HEK293 (cell line): ENCODE data around the gene GPHN.

Experiments used
- CTCF ChIA-PET: fragments of 350-600 bp; formaldehyde crosslinking; extraction: SDS; loops from one replicate; lab custom pipeline; 2021; ENCODE audit warnings: antibody characterized with exemption; lab: Yijun Ruan, JAX
- POLR2A ChIA-PET: fragments of 300-600 bp; formaldehyde crosslinking; extraction: SDS; loops from one replicate; lab custom pipeline; 2020; ENCODE audit warnings: antibody characterized with exemption, inconsistent platforms; lab: Yijun Ruan, JAX
- H3K27ac ChIP-seq: fragments of 200-500 bp; sonication (Bioruptor generic); 2 replicates; pipeline ENCODE4 v1.5.1; 2014; ENCODE audit warnings: low read depth, low read length, control low read depth, inconsistent platforms; ENCODE audit errors: extremely low read depth
- H3K36me3 ChIP-seq, 2 experiments: fragments of 200-500 bp in 1 of 2; sonication (Bioruptor generic) in 1 of 2; 1 replicate in 1 of 2; 2 replicates in 1 of 2; pipeline ENCODE4 v1.5.1; 2014 to 2017; ENCODE audit warnings: inconsistent platforms in 2 of 2, low read length in 2 of 2; ENCODE audit not compliant: control insufficient read depth in 2 of 2, insufficient read depth in 1 of 2
- H3K4me1 ChIP-seq: fragments of 200-500 bp; sonication (Bioruptor generic); 2 replicates; pipeline ENCODE4 v1.5.1; 2014; ENCODE audit warnings: mild to moderate bottlenecking, low read length, inconsistent platforms; ENCODE audit not compliant: control insufficient read depth, insufficient read depth
- H3K4me3 ChIP-seq: 2 replicates; pipeline ENCODE4 v1.5.1; 2011; ENCODE audit warnings: low read depth, mild to moderate bottlenecking, control low read depth, low read length, moderate library complexity
- H3K9me3 ChIP-seq: fragments of 200-500 bp; sonication (Bioruptor generic); 2 replicates; pipeline ENCODE4 v1.5.1; 2014; ENCODE audit warnings: low read depth, low read length, inconsistent platforms; ENCODE audit not compliant: control insufficient read depth, insufficient read depth
- GFI1B ChIP-seq: fragments of 450-650 bp; formaldehyde crosslinking; IDR thresholded peaks from 2 replicates; pipeline ENCODE4 v1.5.1; 2016; ENCODE audit warnings: missing biosample characterization, missing genetic modification characterization
- IKZF3 ChIP-seq: fragments of 450-650 bp; IDR thresholded peaks from 2 replicates; pipeline ENCODE4 v1.5.0; 2018; ENCODE audit warnings: missing biosample characterization, mild to moderate bottlenecking, missing genetic modification characterization, moderate library complexity
- KLF9 ChIP-seq: fragments of 450-650 bp; formaldehyde crosslinking; IDR thresholded peaks from 2 replicates; pipeline ENCODE4 v1.5.1; 2016; ENCODE audit warnings: missing biosample characterization, missing genetic modification characterization, low read depth
- MEIS1 ChIP-seq: sonication (generic); formaldehyde crosslinking; IDR thresholded peaks from 2 replicates; pipeline ENCODE4 v1.8.1; 2022; ENCODE audit warnings: missing genetic modification reagents, mild to moderate bottlenecking, borderline replicate concordance
- MZF1 ChIP-seq: fragments of 450-650 bp; formaldehyde crosslinking; IDR thresholded peaks from 2 replicates; pipeline ENCODE4 v1.5.1; 2017; ENCODE audit warnings: missing biosample characterization, missing genetic modification characterization, borderline replicate concordance
- PRDM1 ChIP-seq: fragments of 450-650 bp; formaldehyde crosslinking; IDR thresholded peaks from 2 replicates; pipeline ENCODE4; 2016; ENCODE audit warnings: missing biosample characterization, missing genetic modification characterization
- WT1 ChIP-seq: fragments of 450-650 bp; formaldehyde crosslinking; IDR thresholded peaks from 2 replicates; pipeline ENCODE4 v1.5.1; 2016; ENCODE audit warnings: missing biosample characterization, missing genetic modification characterization
- ZBTB21 ChIP-seq: fragments of 450-650 bp; formaldehyde crosslinking; IDR thresholded peaks from 2 replicates; pipeline ENCODE4 v1.5.1; 2017; ENCODE audit warnings: missing biosample characterization, missing genetic modification characterization
- ZBTB8A ChIP-seq: fragments of 450-650 bp; formaldehyde crosslinking; IDR thresholded peaks from 2 replicates; pipeline ENCODE4 v1.5.1; 2016; ENCODE audit warnings: missing biosample characterization, missing genetic modification characterization
- ZEB2 ChIP-seq: fragments of 450-650 bp; formaldehyde crosslinking; IDR thresholded peaks from 2 replicates; pipeline ENCODE4 v1.5.1; 2016; ENCODE audit warnings: missing biosample characterization, missing genetic modification characterization
- ZFP3 ChIP-seq: fragments of 450-650 bp; formaldehyde crosslinking; IDR thresholded peaks from 2 replicates; pipeline ENCODE4 v1.5.1; 2016; ENCODE audit warnings: low read depth, missing biosample characterization, missing genetic modification characterization
- ZNF169 ChIP-seq: fragments of 450-650 bp; formaldehyde crosslinking; IDR thresholded peaks from 2 replicates; pipeline ENCODE4 v1.5.1; 2016; ENCODE audit warnings: missing biosample characterization, missing genetic modification characterization
- ZNF18 ChIP-seq: fragments of 450-650 bp; formaldehyde crosslinking; IDR thresholded peaks from 2 replicates; pipeline ENCODE4 v1.5.1; 2016; ENCODE audit warnings: missing biosample characterization, missing genetic modification characterization
- ZNF211 ChIP-seq: fragments of 450-650 bp; formaldehyde crosslinking; IDR thresholded peaks from 2 replicates; pipeline ENCODE4 v1.5.1; 2016; ENCODE audit warnings: low read depth, missing biosample characterization, missing genetic modification characterization
- ZNF239 ChIP-seq: fragments of 450-650 bp; formaldehyde crosslinking; IDR thresholded peaks from 2 replicates; pipeline ENCODE4 v1.5.1; 2016; ENCODE audit warnings: missing biosample characterization, missing genetic modification characterization
- ZNF302 ChIP-seq: fragments of 450-650 bp; formaldehyde crosslinking; IDR thresholded peaks from 2 replicates; pipeline ENCODE4 v1.5.1; 2016; ENCODE audit warnings: missing biosample characterization, missing genetic modification characterization, low read depth
- ZNF404 ChIP-seq: fragments of 450-650 bp; formaldehyde crosslinking; IDR thresholded peaks from 2 replicates; pipeline ENCODE4 v1.5.1; 2017; ENCODE audit warnings: missing biosample characterization, missing genetic modification characterization
- ZNF449 ChIP-seq: fragments of 450-650 bp; formaldehyde crosslinking; IDR thresholded peaks from 2 replicates; pipeline ENCODE4 v1.5.1; 2017; ENCODE audit warnings: missing biosample characterization, mild to moderate bottlenecking, missing genetic modification characterization, moderate library complexity
- ZNF670 ChIP-seq: fragments of 450-650 bp; formaldehyde crosslinking; IDR thresholded peaks from 2 replicates; pipeline ENCODE4 v1.5.1; 2016; ENCODE audit warnings: missing biosample characterization, missing genetic modification characterization, low read depth
- ZNF677 ChIP-seq: fragments of 450-650 bp; IDR thresholded peaks from 2 replicates; pipeline ENCODE4 v1.5.0; 2018; ENCODE audit warnings: missing biosample characterization, mild to moderate bottlenecking, missing genetic modification characterization, moderate library complexity
- ZNF707 ChIP-seq: fragments of 450-650 bp; formaldehyde crosslinking; IDR thresholded peaks from 2 replicates; pipeline ENCODE4 v1.5.1; 2016; ENCODE audit warnings: missing biosample characterization, missing genetic modification characterization
- ZNF777 ChIP-seq: fragments of 450-650 bp; formaldehyde crosslinking; IDR thresholded peaks from 2 replicates; pipeline ENCODE4 v1.5.1; 2017; ENCODE audit warnings: missing biosample characterization, missing genetic modification characterization, borderline replicate concordance
- ZNF785 ChIP-seq: fragments of 450-650 bp; formaldehyde crosslinking; IDR thresholded peaks from 2 replicates; pipeline ENCODE4 v1.5.1; 2016; ENCODE audit warnings: missing biosample characterization, missing genetic modification characterization
- TF ChIP-seq, protein P1 (sequence below): fragments of 450-650 bp; IDR thresholded peaks from 2 replicates; pipeline ENCODE4 v1.5.1; 2018; ENCODE audit warnings: missing biosample characterization, mild to moderate bottlenecking, missing genetic modification characterization
- TF ChIP-seq, protein P2 (sequence below): fragments of 450-650 bp; formaldehyde crosslinking; IDR thresholded peaks from 2 replicates; pipeline ENCODE4 v1.5.1; 2016; ENCODE audit warnings: missing biosample characterization, missing genetic modification characterization

The GPHN gene

DNA sequence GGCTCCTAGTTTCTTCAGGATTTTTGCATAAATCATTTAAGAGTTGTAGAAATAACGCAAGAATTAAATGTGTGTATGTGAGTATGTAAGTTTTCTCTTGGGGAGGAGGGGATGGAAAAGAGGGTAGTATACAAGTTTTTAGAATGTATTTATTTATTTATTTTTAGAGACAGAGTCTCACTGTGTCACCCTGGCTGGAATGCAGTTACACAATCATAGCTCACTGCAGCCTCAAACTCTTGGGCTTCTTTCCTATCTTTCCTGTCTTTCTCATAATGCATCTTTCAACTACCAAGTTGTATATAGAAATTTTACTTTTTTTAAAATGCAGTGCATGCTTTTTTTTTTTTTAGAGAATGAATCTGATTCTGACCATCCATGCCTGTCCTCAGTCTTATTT, 412.2 kb downstream of the GPHN start:
- POLR2A ChIA-PET, result no interaction called here
- Histone ChIP-seq H3K27ac (no peak overlapping the region), H3K4me3 (no peak overlapping the region), H3K9me3 (no peaks in the 10 kb centered on the region), H3K4me1 (no peaks in the 10 kb centered on the region), H3K36me3 (peaks cover 0 to 14% of the 10 kb centered on the region in 2 experiments; a peak in 2 of 3 replicates)
- TF ChIP-seq ZNF785 (tag by site-specific recombination), result no peak
- TF ChIP-seq KLF9 (tag by site-specific recombination), result no peak
- TF ChIP-seq ZNF777 (tag by site-specific recombination), result no peak
- TF ChIP-seq, protein P1, sequence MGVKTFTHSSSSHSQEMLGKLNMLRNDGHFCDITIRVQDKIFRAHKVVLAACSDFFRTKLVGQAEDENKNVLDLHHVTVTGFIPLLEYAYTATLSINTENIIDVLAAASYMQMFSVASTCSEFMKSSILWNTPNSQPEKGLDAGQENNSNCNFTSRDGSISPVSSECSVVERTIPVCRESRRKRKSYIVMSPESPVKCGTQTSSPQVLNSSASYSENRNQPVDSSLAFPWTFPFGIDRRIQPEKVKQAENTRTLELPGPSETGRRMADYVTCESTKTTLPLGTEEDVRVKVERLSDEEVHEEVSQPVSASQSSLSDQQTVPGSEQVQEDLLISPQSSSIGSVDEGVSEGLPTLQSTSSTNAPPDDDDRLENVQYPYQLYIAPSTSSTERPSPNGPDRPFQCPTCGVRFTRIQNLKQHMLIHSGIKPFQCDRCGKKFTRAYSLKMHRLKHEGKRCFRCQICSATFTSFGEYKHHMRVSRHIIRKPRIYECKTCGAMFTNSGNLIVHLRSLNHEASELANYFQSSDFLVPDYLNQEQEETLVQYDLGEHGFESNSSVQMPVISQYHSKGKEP, result no peak
- TF ChIP-seq WT1 (tag by site-specific recombination), result no peak
- TF ChIP-seq MZF1 (tag by site-specific recombination), result no peak
- TF ChIP-seq ZNF18, result no peak
- no peak for TF ChIP-seq ZBTB8A (tag by site-specific recombination)
- TF ChIP-seq GFI1B (tag by site-specific recombination), result no peak
- TF ChIP-seq ZFP3 (tag by site-specific recombination), result no peak
- no peak for TF ChIP-seq ZNF211 (tag by site-specific recombination)
- TF ChIP-seq ZBTB21, result no peak
- no peak for TF ChIP-seq ZNF302
- TF ChIP-seq, protein P2, sequence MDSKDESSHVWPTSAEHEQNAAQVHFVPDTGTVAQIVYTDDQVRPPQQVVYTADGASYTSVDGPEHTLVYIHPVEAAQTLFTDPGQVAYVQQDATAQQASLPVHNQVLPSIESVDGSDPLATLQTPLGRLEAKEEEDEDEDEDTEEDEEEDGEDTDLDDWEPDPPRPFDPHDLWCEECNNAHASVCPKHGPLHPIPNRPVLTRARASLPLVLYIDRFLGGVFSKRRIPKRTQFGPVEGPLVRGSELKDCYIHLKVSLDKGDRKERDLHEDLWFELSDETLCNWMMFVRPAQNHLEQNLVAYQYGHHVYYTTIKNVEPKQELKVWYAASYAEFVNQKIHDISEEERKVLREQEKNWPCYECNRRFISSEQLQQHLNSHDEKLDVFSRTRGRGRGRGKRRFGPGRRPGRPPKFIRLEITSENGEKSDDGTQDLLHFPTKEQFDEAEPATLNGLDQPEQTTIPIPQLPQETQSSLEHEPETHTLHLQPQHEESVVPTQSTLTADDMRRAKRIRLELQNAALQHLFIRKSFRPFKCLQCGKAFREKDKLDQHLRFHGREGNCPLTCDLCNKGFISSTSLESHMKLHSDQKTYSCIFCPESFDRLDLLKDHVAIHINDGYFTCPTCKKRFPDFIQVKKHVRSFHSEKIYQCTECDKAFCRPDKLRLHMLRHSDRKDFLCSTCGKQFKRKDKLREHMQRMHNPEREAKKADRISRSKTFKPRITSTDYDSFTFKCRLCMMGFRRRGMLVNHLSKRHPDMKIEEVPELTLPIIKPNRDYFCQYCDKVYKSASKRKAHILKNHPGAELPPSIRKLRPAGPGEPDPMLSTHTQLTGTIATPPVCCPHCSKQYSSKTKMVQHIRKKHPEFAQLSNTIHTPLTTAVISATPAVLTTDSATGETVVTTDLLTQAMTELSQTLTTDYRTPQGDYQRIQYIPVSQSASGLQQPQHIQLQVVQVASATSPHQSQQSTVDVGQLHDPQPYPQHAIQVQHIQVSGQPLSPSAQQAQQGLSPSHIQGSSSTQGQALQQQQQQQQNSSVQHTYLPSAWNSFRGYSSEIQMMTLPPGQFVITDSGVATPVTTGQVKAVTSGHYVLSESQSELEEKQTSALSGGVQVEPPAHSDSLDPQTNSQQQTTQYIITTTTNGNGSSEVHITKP, result no peak
- no peak for TF ChIP-seq ZNF169 (tag by site-specific recombination)
- TF ChIP-seq ZNF707 (tag by site-specific recombination), result no peak
- CTCF ChIA-PET, result no interaction called here

DNA sequence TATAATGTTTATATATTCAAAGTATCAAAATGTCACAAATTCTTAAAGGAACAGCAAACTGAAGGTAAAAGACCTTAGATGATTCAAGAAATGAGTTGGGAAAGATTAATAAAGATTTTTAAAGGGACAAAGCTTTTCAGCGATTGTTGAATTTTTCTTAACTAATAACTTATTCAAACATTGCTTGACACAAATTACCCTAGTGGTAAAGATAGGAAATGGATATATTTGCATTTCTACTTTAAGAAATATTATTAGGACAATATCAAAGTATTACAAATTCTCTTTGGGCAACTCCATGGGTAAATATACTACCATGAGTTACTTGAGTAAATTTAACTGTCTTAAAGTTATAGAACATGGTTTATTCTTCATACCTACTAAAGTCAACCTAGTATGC, 415.3 kb downstream of the GPHN start:
- no peaks in the 10 kb centered on the region for H3K4me1 ChIP-seq
- CTCF ChIA-PET, result interaction anchor here (0.5 kb wide), 1 partner anchor 1225 kb away, joined by 3 read pairs; no protein-coding TSS in a partner anchor
- no peak overlapping the region for H3K27ac ChIP-seq
- no peaks in the 10 kb centered on the region for H3K9me3 ChIP-seq
- H3K36me3 ChIP-seq, result peaks cover 0 to 11% of the 10 kb centered on the region in 2 experiments; a peak in 2 of 3 replicates
- POLR2A ChIA-PET, result no interaction called here
- H3K4me3 ChIP-seq, result no peak overlapping the region
- TF ChIP-seq ZNF677 (tag by site-specific recombination) (no peak), ZNF239 (no peak), IKZF3 (tag by site-specific recombination) (no peak), ZEB2 (tag by site-specific recombination) (no peak), ZNF449 (tag by site-specific recombination) (no peak), ZNF404 (tag by site-specific recombination) (no peak), ZNF670 (tag by site-specific recombination) (no peak), PRDM1 (tag by site-specific recombination) (no peak), MEIS1 (CRISPR knock-in tag) (no peak), ZNF785 (tag by site-specific recombination) (no peak)
